ENCODE measurements around the gene ARHGAP22.

- TF ChIP-seq CTCF (IDR thresholded peaks at IDR 0.05) (no peak), EP300 (IDR thresholded peaks at IDR 0.05) (no peak), POLR2A (IDR thresholded peaks at IDR 0.05; ENCODE audit: low read depth) (no peak), POLR2AphosphoS5 (IDR thresholded peaks at IDR 0.05) (no peak)
Measured at GRCh38 chr10:48464871-48465736, 139.8 kb downstream of the ARHGAP22 start.
